NCI-H510A treated with DMSO at 0.1 percent for 48 hours (cell line): ENCODE data around the gene PRDM13.
"Not testable (repeated sequence)": the region's sequence is repeated elsewhere in the genome, so short reads cannot be mapped to it uniquely, and the experiment has no call there.

Source experiments
- DNase-seq: peaks from one replicate; lab custom pipeline; 2025; lab: John Stamatoyannopoulos, UW

PRDM13 gene

GRCh38 chr6:99629293-99629692 is 22.7 kb downstream of the PRDM13 start:
- DNase-seq, result no peak

- no peak for DNase-seq
Measured at GRCh38 chr6:99637629-99638028, 31.0 kb downstream of the PRDM13 start.

- not testable (repeated sequence) for DNase-seq
Measured at GRCh38 chr6:99638358-99638757, 31.7 kb downstream of the PRDM13 start.

- DNase-seq, result no peak
Measured at GRCh38 chr6:99641270-99641669, 34.6 kb downstream of the PRDM13 start.

- DNase-seq, result no peak
Measured at GRCh38 chr6:99645986-99646385, 39.4 kb downstream of the PRDM13 start.

GRCh38 chr6:99650091-99650571 is 43.5 kb downstream of the PRDM13 start:
- DNase-seq, result not testable (repeated sequence)

GRCh38 chr6:99660206-99660605 is 53.6 kb downstream of the PRDM13 start:
- no peak for DNase-seq

- no peak for DNase-seq
Measured at GRCh38 chr6:99661870-99662269, 55.2 kb downstream of the PRDM13 start.

GRCh38 chr6:99662616-99663015 is 56.0 kb downstream of the PRDM13 start:
- DNase-seq, result no peak
